ENCODE results near the gene CARS2. TPM values are rescaled to one million over a fixed set of nuclear protein-coding genes. Genes with fewer than 3 reads are reported as not detected.

CARS2 gene
- total RNA-seq, 4 donors from 2014 or later, result 40.0 to 398 (median 65.2) TPM

DNA sequence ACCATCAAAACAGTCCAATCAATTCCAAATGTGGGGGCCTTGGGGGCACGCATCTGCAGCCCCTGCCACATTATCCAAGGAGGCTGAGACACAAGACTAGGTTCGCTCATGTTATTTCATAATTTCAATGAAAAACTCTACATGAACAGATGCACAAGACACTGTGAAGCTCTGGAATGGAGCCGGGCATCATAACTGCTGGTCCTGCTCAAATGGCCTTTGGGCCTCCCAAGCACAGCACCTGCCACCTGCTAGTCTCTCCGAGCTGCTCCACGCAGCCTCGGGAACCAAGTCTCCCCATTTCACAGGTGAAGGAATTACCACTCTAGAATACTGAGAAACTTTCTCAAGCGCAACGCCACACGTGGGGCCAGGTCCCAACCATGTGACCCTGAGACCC is 16.9 kb downstream of the CARS2 start:
- no peak for ATAC-seq (ENCODE audit: low FRiP score)
- DNase-seq (ENCODE audit: low spot score), result no peak
- TF ChIP-seq CTCF (IDR thresholded peaks at IDR 0.05), result no peak

DNA sequence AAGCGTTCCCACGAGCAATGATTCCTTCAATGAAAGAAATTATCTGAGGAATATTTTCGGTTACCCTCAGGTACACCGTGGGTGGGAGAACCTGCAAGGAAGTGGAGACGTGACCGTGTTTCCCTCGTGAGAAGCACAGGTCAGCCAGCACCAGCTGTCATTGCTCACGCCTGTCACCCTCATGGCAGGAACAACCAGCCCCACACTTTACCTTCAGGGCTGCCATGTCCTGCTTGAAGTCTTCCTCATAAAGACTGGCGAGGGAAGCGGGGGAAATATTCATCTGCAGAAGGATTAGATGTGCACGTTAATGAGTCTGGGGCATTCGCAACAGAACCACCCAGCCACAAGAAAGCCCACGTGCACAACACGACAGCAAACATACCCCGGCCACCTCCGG is 18.2 kb downstream of the CARS2 start:
- TF ChIP-seq CTCF (IDR thresholded peaks at IDR 0.05), result no peak
- no peak for DNase-seq (ENCODE audit: low spot score)
- no peak for ATAC-seq (ENCODE audit: low FRiP score)

GRCh38 chr13:110685305-110686020 is 20.5 kb downstream of the CARS2 start:
- TF ChIP-seq CTCF (IDR thresholded peaks at IDR 0.05), result no peak
- no peak for ATAC-seq (ENCODE audit: low FRiP score)
- DNase-seq (ENCODE audit: low spot score), result no peak

DNA sequence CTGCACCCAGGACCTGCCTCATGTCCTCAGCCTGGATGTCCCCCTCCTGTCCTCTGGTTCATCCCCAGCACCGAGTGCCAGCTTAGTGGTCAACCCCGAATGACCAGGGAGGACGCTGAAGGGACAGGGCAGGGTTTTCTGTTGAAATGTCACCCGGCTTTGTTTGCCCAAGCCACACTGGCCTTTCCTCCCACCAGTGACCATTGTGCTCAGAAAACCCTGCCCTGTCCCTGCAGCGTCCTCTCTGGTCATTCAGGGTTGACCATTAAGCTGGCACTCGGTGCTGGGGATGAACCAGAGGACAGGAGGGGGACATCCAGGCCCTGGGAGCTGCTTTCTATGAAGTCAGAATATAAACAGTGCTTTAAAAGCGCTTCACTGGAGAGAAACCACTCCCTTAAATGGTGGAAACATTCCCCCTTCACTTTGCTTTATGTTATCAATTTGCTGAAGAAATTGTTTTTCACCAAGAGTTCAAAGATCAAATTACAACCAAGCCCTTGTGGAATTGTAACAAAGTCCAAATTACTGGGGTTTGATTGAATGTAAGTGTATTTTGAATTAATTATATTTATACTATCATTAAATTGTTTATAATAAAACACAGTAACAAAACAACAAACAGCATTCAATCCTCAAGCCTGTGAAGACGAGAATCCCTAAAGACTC is 21.4 kb downstream of the CARS2 start:
- ATAC-seq (ENCODE audit: low FRiP score), result no peak
- DNase-seq (ENCODE audit: low spot score), result no peak
- no peak for TF ChIP-seq CTCF (IDR thresholded peaks at IDR 0.05)

DNA sequence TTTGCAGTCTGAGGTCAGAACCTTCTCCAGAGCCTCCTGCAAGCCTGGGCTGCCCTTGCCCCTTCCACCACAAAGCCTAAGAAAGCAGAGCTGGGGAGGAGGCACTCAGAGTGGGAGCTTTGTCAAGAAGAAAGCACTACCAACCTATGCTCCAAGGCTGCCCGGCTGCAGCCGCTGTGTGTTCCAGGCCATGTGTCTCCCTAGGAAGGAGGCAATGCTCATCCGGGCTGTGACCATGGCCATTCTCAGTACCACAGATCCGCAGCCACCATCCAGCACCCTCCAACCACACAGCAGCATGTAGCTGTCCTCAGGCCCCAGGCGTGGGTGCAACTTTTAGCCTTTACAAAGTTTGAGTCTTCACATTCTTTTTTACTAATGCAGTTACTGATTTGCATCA is 22.0 kb downstream of the CARS2 start:
- DNase-seq (ENCODE audit: low spot score) (no peak), ATAC-seq (ENCODE audit: low FRiP score) (no peak)
- no peak for TF ChIP-seq CTCF (IDR thresholded peaks at IDR 0.05)

DNA sequence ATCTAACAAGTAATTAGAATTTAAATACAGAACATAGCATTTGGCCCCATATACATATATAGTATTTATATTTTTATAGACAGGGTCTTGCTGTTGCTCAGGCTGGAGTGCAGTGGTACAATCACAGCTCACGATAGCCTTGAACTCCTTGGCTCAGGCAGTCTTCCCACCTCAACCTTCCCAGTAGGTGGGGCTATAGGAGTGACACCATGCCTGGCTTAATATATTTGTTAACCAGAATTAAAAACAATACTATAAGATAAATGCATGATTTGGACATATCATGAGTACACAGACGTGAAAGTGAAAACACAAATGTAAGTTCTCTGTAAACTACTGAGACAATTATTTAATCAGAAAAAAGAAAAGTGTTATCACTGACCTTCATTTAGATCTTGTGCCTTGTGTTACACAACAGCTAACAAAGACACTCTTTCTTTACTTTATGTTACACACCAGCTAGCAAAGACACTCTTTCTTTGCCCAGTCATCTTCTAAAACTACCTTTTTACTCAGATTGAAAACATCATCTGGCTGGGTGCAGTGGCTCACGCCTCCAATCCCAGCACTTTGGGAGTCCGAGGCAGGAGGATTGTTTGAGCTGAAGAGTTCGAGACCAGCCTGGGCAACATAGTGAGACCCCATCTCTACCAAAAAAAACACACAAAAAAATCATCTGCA is 22.6 kb downstream of the CARS2 start:
- DNase-seq (ENCODE audit: low spot score) (no peak), ATAC-seq (ENCODE audit: low FRiP score) (no peak)
- TF ChIP-seq CTCF (IDR thresholded peaks at IDR 0.05), result no peak
